Measurements from ENCODE around the gene MAD1L1.

DNA sequence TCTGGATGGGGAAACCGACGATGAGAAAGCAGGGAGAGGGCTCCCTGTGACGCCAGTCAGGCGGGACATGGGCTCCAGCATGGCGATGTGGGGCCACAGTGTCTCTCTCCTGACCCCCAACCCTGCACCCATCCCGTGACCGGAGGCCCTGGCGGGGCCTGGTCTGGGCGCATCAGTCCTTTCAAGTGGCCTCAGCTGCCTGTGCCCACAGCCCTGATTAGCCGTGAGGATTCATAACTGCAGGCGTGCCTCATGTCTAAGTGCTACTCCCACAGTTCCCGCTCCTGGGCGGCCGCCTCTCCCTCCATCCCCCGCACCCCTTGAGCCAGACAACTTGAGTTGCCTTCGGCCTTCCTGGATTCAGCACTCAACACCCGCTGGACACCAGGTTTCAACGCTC lies 321.9 kb downstream of the MAD1L1 start:
- no peak for TF ChIP-seq EZH2 (IDR thresholded peaks at IDR 0.05)
- TF ChIP-seq POLR2AphosphoS5 (IDR thresholded peaks at IDR 0.05; ENCODE audit: borderline replicate concordance, low read depth, low read length), result no peak
- no peak for TF ChIP-seq FOXP2 (optimal IDR thresholded peaks at IDR 0.05; ENCODE audit: control extremely low read depth, extremely low read length, insufficient read depth)
